Naive thymus-derived CD8-positive, alpha-beta T cell (primary cell): Measurements from ENCODE around the gene GCSH. TPM values are rescaled to one million over a fixed set of nuclear protein-coding genes. Genes with fewer than 3 reads are reported as not detected.

ENCODE experiments used
- ATAC-seq, 2 donors: fragments of 150-1000 bp; cut with Tn5 transposase in 1 of 2; sonication (Bioruptor Pico), chemical (Tn5 transposase) in 1 of 2; 1 replicate in 1 of 2; 2 replicates in 1 of 2; pipeline ENCODE4 v1.10.0; 2021; ENCODE audit warnings: mild to moderate bottlenecking in 2 of 2, moderate library complexity in 2 of 2
- POLR2A ChIA-PET: fragments of 350-600 bp; sonication (Branson Sonifier 250); formaldehyde crosslinking; loops from one replicate; lab custom pipeline; 2021; ENCODE audit warnings: antibody characterized with exemption; lab: Charles Lee
- DNase-seq, 10 donors: peaks; one replicate each; pipeline versions ENCODE4 v3.0.0 to v3.0.0-alpha.2; 2020 to 2022
- H3K27ac Mint-ChIP-seq, 10 donors: one replicate each; pipeline ENCODE4 v1.8.0; 2020 to 2022; ENCODE audit warnings: mild to moderate bottlenecking in 10 of 10, mixed read lengths in 10 of 10, moderate library complexity in 4 of 10, inconsistent platforms in 1 of 10
- H3K27me3 Mint-ChIP-seq, 5 donors: one replicate each; pipeline ENCODE4 v1.8.0; 2021 to 2022; ENCODE audit warnings: mixed read lengths in 5 of 5
- H3K36me3 Mint-ChIP-seq, 3 donors: one replicate each; pipeline ENCODE4 v1.8.0; 2020 to 2022; ENCODE audit warnings: mixed read lengths in 3 of 3, mild to moderate bottlenecking in 2 of 3, inconsistent platforms in 1 of 3
- H3K4me1 Mint-ChIP-seq, 4 donors: one replicate each; pipeline ENCODE4 v1.8.0; 2021 to 2022; ENCODE audit warnings: mixed read lengths in 4 of 4
- H3K4me3 Mint-ChIP-seq, 10 donors: one replicate each; pipeline ENCODE4 v1.8.0; 2020 to 2022; ENCODE audit warnings: mild to moderate bottlenecking in 10 of 10, mixed read lengths in 10 of 10, moderate library complexity in 6 of 10, inconsistent platforms in 1 of 10
- H3K9me3 Mint-ChIP-seq, 9 donors: one replicate each; pipeline ENCODE4 v1.8.0; 2020 to 2022; ENCODE audit warnings: mixed read lengths in 9 of 9, mild to moderate bottlenecking in 3 of 9, inconsistent platforms in 1 of 9, moderate library complexity in 1 of 9
- polyA plus RNA-seq, 3 donors: library from polyadenylated mRNA; unstranded; fragments of 300-500 nt; fragmentation: Illumina TruSeq; gene quantifications; one replicate each; pipeline ENCODE4 v1.2.3, GENCODE V29; 2021
- total RNA-seq, 8 experiments: library from RNA in 2 of 8; stranded (reverse) in 2 of 8; gene quantifications; one replicate each; pipeline ENCODE4 v1.2.3 and lab custom pipeline; 2021 to 2026

The GCSH gene
- total RNA-seq (10 to 100 TPM in 1 of 2 experiments, 1 to 10 TPM in 1; 6.5 to 11.9 TPM), polyA plus RNA-seq (10 to 100 TPM; 13.5 to 15.8 (median 14.4) TPM), total RNA-seq (lab: John Stamatoyannopoulos, UW) (0 to 1.5 (median 1.1) reads per million in 6 experiments)

GRCh38 chr16:81095953-81096714 is at the start of gene GCSH:
Gene GCSH, minus strand, starts transcription at chr16:81096395. Its CDS starts 117 bp downstream, at chr16:81096278.
- POLR2A ChIA-PET: interaction anchor here (1.4 kb wide), 1 partner anchor 19 kb away, joined by 4 read pairs; the partner anchor contains the start of gene C16orf46
- Mint-ChIP-seq H3K9me3 (peaks cover 0 to 4% (median 0%) of the 10 kb centered on the region in 9 donors), H3K4me3 (peak within 1 kb of the TSS; percentile 66 to 93 (median 78)), H3K4me1 (peaks cover 3 to 14% (median 10%) of the 10 kb centered on the region in 4 donors), H3K27me3 (no peaks in the 10 kb centered on the region), H3K27ac (peak within 1 kb of the TSS; percentile 2 to 91 (median 74)), H3K36me3 (no peaks in the 10 kb centered on the region)
- DNase-seq (peak; percentile 91 to 99 (median 98)), ATAC-seq (peak; percentile 96)

GRCh38 chr16:81143921-81144471 is 47.8 kb upstream of the GCSH start:
- Mint-ChIP-seq H3K27ac (no peak overlapping the region), H3K36me3 (no peaks in the 10 kb centered on the region), H3K4me3 (no peak overlapping the region), H3K27me3 (peaks cover 5 to 38% (median 14%) of the 10 kb centered on the region in 5 donors), H3K4me1 (no peaks in the 10 kb centered on the region), H3K9me3 (no peaks in the 10 kb centered on the region)
- no peak for ATAC-seq
- POLR2A ChIA-PET: no interaction called here
- DNase-seq: no peak

- no peaks in the 10 kb centered on the region for H3K4me1 Mint-ChIP-seq
- no peak overlapping the region for H3K27ac Mint-ChIP-seq
- H3K9me3 Mint-ChIP-seq: no peaks in the 10 kb centered on the region
- H3K27me3 Mint-ChIP-seq: peaks cover 5 to 38% (median 14%) of the 10 kb centered on the region in 5 donors
- ATAC-seq (no peak), DNase-seq (no peak)
- POLR2A ChIA-PET: interaction anchor here (0.6 kb wide), 1 partner anchor 134 kb away, joined by 3 read pairs; no protein-coding TSS in a partner anchor
- no peak overlapping the region for H3K4me3 Mint-ChIP-seq
- no peaks in the 10 kb centered on the region for H3K36me3 Mint-ChIP-seq
Observed at GRCh38 chr16:81142864-81143263, 46.7 kb upstream of the GCSH start.

GRCh38 chr16:81140930-81141780 is 45.0 kb upstream of the GCSH start:
- no peak overlapping the region for H3K4me3 Mint-ChIP-seq
- H3K4me1 Mint-ChIP-seq: no peaks in the 10 kb centered on the region
- no peak overlapping the region for H3K27ac Mint-ChIP-seq
- POLR2A ChIA-PET: no interaction called here
- H3K27me3 Mint-ChIP-seq: peaks cover 2 to 21% (median 9%) of the 10 kb centered on the region in 5 donors
- DNase-seq (no peak), ATAC-seq (no peak)
- no peaks in the 10 kb centered on the region for H3K36me3 Mint-ChIP-seq
- no peaks in the 10 kb centered on the region for H3K9me3 Mint-ChIP-seq

- Mint-ChIP-seq H3K4me3 (no peak overlapping the region), H3K27me3 (peaks cover 0 to 9% (median 3%) of the 10 kb centered on the region in 5 donors), H3K36me3 (no peaks in the 10 kb centered on the region), H3K27ac (no peak overlapping the region), H3K9me3 (no peaks in the 10 kb centered on the region), H3K4me1 (no peaks in the 10 kb centered on the region)
- POLR2A ChIA-PET: interaction anchor here (0.6 kb wide), 1 partner anchor 17 kb away, joined by 3 read pairs; no protein-coding TSS in a partner anchor
- no peak for DNase-seq
- ATAC-seq: no peak
Observed at GRCh38 chr16:81138831-81139557, 42.8 kb upstream of the GCSH start.

GRCh38 chr16:81137754-81138153 is 41.6 kb upstream of the GCSH start:
- ATAC-seq (no peak), DNase-seq (no peak)
- POLR2A ChIA-PET: no interaction called here
- Mint-ChIP-seq H3K27ac (peak overlapping the region in 1 of 10 donors; percentile 21), H3K4me3 (no peak overlapping the region), H3K4me1 (no peaks in the 10 kb centered on the region), H3K9me3 (no peaks in the 10 kb centered on the region), H3K36me3 (no peaks in the 10 kb centered on the region), H3K27me3 (peaks cover 0 to 3% (median 0%) of the 10 kb centered on the region in 5 donors)

GRCh38 chr16:81136390-81137335 is 40.5 kb upstream of the GCSH start:
- H3K27ac Mint-ChIP-seq: no peak overlapping the region
- no peaks in the 10 kb centered on the region for H3K36me3 Mint-ChIP-seq
- POLR2A ChIA-PET: no interaction called here
- no peak overlapping the region for H3K4me3 Mint-ChIP-seq
- no peaks in the 10 kb centered on the region for H3K9me3 Mint-ChIP-seq
- ATAC-seq (no peak), DNase-seq (no peak)
- H3K4me1 Mint-ChIP-seq: no peaks in the 10 kb centered on the region
- peaks cover 0 to 3% (median 0%) of the 10 kb centered on the region in 5 donors for H3K27me3 Mint-ChIP-seq

- no peak for DNase-seq
- Mint-ChIP-seq H3K4me1 (no peaks in the 10 kb centered on the region), H3K27me3 (peaks cover 0 to 9% (median 3%) of the 10 kb centered on the region in 5 donors), H3K36me3 (no peaks in the 10 kb centered on the region), H3K27ac (no peak overlapping the region), H3K9me3 (no peaks in the 10 kb centered on the region), H3K4me3 (no peak overlapping the region)
- POLR2A ChIA-PET: no interaction called here
- no peak for ATAC-seq
Observed at GRCh38 chr16:81130126-81130525, 33.9 kb upstream of the GCSH start.

GRCh38 chr16:81128726-81129524 is 32.7 kb upstream of the GCSH start:
- DNase-seq (no peak), ATAC-seq (no peak)
- H3K36me3 Mint-ChIP-seq: no peaks in the 10 kb centered on the region
- H3K4me1 Mint-ChIP-seq: no peaks in the 10 kb centered on the region
- no peak overlapping the region for H3K4me3 Mint-ChIP-seq
- no peaks in the 10 kb centered on the region for H3K9me3 Mint-ChIP-seq
- peaks cover 0 to 10% (median 3%) of the 10 kb centered on the region in 5 donors for H3K27me3 Mint-ChIP-seq
- no peak overlapping the region for H3K27ac Mint-ChIP-seq
- POLR2A ChIA-PET: no interaction called here

GRCh38 chr16:81127051-81127450 is 30.9 kb upstream of the GCSH start:
- ATAC-seq (no peak), DNase-seq (no peak)
- H3K9me3 Mint-ChIP-seq: no peaks in the 10 kb centered on the region
- peak overlapping the region in 2 of 10 donors; percentile 41 to 81 for H3K27ac Mint-ChIP-seq
- POLR2A ChIA-PET: no interaction called here
- no peaks in the 10 kb centered on the region for H3K4me1 Mint-ChIP-seq
- H3K4me3 Mint-ChIP-seq: no peak overlapping the region
- H3K27me3 Mint-ChIP-seq: peaks cover 0 to 10% (median 0%) of the 10 kb centered on the region in 5 donors
- H3K36me3 Mint-ChIP-seq: no peaks in the 10 kb centered on the region
